T-helper 2 cell (primary cell): Measurements from ENCODE around the gene CPNE5.
A peak's percentile ranks its signal among the peaks of the same experiment; 100 is the strongest.

Experiments
- DNase-seq, 5 experiments: peaks; one replicate each; pipeline versions ENCODE4 v3.0.0 to v3.0.0-alpha.2; 2012 to 2022

CPNE5 gene

GRCh38 chr6:36759148-36759759, 80.0 kb downstream of the CPNE5 start:
- DNase-seq = peak; percentile 59 to 75 (median 69)

DNA sequence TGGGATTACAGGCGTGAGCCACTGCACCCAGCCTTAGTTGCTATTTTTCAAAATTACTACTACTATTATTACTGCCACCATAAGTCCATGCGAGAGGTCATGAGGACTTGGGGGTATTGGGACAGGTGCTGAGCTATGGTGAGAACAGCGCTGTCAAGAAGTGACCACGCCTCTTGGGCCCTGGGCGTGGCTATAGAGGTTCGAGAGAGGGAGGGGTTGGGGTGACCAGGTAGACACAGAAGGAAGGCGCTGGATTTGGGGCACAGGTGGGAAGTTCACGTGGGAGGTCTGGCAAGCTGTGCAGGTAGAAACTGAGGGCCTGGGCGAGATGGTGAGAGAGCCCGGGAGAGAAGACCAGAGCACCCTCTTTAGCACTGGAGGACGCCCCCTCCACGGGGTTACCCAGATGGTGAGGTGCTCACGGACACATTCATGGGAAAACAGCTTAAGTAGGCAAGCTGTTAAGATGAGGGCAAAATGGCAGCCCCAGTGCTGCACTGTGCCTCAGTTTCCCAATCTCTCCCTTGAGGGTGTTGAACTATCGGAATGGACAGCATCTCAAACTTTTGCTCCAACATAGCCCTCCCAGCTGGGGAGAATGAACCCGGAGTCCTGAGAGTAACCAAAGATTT, 80.6 kb downstream of the CPNE5 start:
- no peak for DNase-seq

DNA sequence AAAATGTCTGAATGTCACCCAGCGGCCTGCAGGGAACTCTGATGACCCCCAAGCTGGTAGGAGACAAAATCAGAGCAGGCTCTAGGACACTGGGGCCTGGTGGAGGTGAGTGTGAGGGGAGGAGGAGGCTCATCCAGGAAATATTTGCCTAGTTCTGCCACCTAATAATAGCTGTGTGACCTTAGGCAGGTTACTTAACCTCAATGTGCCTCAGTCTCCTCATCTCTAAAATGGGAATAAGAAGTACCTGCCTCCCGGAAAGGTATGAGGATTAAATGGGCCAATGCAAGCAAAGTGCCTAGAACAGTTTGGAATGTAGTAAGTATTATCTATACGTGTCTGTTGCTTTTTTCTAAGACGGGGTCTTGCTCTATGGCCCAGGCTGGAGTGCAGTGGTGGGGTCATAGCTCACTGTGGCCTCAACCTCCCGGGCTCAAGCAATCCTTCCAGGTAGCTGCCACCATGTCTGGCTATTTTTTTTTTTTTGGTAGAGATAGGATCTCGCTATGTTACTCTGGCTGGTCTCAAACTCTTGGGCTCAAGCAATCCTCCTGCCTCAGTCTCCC, 81.2 kb downstream of the CPNE5 start:
- no peak for DNase-seq

DNA sequence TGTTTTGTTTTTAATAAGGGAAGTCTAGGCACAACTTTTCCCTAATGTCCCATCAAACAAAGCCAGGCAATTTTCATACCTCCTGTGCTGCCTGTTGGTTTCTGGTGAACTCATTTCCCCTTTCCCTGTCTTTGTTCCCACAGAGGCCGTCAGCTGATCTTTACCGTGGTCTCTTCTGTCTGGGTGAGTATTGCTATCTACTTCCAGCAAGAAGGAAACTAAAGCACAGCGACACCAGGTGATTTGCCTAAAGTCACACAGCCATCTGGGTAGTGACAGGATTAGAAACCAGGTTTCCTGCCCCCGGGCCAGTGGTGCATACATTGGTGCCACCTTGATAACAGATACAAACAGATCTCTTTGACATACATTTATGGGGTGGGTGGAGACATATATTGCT, 82.0 kb downstream of the CPNE5 start:
- peak in 3 of 5 experiments; percentile 9 to 55 (median 14) for DNase-seq

DNA sequence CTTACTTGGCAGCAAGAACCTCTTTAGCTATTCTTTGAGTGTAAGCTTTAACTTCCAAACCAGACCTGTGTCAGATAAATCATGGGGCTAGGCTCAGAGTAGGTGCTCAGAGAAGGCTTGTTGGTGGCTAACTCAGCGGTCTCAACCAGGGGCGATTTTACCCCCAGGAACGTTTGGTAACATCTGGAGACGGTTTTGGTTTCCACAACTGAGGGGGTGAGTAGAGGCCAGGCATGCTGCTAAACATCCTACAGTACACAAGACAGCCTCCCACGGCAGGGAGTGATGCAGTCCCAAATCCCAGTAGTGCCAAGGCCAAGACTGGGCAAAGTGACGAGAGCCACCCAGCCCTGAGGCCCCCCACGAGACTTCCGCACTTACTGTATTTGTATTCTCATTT, 82.5 kb downstream of the CPNE5 start:
- no peak for DNase-seq

DNA sequence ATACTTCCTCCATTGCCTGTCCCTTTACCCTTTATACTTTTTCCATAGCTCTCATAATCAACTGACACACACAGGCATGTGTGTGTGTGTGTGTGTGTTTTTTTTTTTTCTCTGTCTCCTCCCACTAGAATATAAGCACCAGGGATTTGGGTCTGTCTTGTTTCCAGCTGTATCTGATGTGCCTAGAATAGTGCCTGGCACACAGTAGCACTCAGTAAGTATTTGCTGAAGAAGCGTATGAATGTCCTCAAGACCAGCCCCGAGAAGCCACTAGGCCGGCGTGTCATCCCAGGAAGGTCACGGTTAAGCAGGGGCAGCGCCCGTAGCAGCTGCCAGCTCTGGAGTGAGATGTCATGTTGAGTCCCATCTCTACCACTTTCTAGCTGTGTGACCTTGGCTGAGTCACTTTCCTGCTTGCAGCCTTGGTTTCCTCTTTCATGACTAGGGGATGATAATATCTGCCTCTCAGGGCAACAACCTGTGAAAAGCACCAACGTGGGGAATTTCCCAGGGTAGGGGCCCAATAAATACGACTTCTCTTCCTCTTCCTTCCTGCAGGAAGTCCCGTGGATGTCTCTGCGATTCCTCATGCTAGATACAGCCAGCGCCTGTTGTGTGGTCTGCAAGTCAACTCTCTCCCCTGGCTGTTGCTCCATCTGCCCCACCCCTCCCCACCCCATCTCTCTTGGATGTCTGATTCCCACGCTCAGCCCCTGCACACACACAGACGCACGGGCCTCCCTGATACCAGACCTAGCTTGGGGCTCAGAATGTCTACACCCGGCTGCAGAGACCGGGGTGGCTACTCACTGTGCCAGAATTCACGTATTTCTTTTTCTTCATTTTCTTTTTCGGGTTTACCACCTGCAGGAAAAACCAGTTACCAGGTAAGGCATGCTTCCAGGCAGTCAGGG, 83.6 kb downstream of the CPNE5 start:
- peak; percentile 37 to 87 (median 70) for DNase-seq

DNA sequence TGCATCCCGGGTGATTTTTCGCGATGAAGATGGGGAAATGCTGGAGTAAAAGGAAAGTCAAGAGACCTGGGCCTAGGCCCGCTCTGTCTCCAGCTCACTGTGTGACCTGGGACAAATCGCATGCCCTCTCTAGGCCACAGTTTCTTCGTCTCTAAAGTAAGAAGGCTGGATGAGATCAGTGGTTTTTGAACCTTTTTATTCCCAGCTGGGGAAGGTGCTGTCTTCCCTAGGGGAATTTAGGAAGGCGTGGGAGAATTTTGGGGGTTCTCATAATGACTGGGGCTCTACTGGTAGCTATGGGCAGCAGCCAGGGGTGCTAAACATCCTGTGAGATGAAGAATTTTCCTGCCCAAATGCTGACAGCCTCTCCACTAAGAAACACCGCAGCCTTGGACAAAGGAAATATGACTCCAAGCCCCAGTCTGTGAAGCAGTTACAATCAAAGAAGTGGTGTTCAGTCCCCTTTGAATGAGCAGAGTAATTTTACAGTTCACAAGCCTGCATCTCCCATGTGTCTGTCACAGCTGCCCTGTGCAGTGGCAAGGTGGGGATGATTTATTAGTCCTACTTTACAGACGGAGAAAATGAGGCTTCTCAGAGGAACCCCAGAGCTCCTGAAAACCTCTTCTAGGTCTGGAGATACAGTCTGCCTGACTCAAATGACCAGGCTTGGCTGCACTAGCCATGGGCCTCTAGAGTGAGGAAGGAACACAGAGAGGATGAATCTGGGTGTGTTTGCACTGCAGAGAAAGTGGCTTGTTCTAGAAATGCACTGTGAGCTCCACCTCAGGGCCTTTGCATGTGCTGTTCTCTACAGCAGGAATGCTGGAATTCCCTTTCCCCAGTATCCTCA, 84.4 kb downstream of the CPNE5 start:
- no peak for DNase-seq

- DNase-seq = no peak
These were observed 85.4 kb downstream of the CPNE5 start for GRCh38 chr6:36753671-36754405.

DNA sequence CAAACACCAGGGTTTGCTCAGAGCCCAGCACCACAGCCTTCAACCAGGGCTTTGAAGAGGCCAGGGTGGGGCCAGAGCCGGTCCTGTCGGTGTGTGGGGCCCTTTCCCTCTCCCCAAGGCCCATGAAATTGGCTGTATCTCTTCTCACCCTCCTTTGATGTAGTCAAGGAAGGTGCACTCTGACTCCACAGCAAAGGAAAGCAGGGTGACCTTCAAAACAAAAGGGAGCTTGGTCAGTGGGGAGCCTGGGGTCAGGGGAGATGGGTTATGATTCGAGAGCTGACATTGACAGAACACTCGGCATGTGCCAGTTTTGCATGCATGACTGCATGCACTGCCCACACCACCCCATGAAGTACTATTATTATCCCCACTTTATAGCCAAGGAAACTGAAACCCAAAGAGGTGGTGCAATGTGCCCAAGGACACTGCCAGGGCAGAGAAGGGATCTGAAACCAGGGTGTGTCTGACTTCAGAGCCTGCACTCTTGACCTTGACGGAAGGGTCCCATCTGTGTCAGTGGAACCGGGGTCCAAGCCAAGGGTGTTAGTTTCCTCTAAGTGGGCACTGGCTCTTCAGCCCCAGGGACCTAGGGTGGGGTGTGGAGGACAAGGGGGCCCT, 86.2 kb downstream of the CPNE5 start:
- DNase-seq = no peak

DNA sequence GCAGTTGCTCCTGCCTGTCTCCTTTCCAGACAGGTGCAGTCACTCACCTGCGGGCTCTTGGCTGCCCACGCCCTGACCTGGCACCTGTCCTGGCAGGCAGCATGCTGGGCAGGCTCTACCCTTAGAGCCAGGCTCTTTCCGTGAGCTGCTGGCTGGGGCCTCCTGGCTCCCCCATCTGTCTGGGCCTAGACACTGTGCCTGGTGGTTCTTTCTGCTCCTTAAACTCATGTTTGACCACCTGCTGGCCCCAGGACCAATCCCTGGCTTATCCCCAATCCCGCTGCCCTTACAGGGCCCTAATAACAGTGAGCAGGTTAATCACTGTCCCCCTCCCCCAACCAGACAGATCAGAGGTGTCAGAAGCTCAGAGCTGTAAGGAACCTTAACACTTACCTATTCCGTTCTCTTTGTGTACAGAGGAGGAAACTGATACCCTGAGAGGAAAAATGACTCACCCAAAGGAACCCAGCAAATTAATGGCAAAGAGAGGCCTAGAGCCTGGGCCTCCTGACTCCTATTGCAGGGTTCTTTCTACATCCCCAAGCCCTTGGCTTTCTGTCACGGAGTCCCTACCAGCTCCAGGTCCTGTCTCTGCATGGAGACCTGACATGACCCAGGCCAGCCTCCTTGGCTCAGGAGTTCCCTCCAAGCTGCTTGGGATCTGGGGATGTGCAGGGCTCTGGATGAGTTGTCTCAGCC, 86.9 kb downstream of the CPNE5 start:
- peak in 1 of 5 experiments; percentile 34 for DNase-seq

GRCh38 chr6:36751833-36752186, 87.4 kb downstream of the CPNE5 start:
- no peak for DNase-seq

DNA sequence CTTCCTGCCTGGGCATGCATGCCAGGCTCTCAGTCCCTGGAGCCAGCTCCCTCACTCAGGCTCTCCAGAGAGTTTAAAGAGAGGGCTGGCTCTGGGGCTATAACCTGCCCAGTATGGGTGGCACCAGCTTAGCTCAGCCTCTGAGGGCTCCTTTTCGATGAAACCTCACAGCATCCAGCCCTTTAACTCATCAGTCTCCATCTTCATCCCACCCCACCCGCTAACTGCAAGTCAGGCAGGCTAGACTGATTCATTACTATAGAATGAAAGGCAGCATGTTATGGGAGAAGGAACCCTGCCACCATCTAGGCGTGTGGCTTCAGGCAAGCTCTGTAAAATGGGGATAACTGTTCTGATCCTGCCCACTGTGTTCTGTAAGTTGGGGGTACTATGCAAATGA, 88.2 kb downstream of the CPNE5 start:
- no peak for DNase-seq

DNA sequence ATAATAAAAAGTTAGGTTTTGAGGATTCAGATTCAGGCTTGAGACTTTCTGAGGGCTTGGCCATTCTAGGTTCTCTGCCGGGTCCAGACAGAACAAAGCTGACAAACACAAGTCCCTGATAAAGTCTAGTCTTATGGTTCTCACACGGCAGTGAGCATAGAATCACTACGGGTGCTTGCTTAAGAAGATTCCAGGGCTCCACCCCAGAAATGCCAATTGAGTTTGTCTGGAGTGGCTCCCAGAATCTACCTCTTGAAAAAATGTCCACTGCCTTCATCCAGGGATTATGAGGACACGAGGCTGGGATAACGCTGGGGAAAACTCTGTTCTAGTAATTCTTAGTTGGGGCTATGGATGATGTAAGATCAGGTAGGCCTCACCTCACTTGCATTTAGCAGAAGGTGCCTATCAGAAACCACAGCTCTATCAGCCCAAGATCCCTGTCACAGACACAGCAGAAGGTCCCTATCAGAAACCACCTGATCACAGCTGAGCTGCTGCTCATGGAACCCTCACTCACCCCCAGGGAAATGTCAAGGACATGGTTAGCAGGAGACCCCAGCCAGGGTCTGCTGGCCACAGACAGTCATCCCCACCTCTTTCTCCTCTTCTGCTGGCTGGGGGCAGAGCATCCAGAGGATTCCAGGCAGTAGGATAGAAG, 89.3 kb downstream of the CPNE5 start:
- DNase-seq = no peak

GRCh38 chr6:36746251-36746650, 93.0 kb downstream of the CPNE5 start:
- DNase-seq = no peak

- no peak for DNase-seq
These were observed 93.4 kb downstream of the CPNE5 start for GRCh38 chr6:36745836-36746235.

- no peak for DNase-seq
These were observed 94.0 kb downstream of the CPNE5 start for GRCh38 chr6:36745283-36745682.

DNA sequence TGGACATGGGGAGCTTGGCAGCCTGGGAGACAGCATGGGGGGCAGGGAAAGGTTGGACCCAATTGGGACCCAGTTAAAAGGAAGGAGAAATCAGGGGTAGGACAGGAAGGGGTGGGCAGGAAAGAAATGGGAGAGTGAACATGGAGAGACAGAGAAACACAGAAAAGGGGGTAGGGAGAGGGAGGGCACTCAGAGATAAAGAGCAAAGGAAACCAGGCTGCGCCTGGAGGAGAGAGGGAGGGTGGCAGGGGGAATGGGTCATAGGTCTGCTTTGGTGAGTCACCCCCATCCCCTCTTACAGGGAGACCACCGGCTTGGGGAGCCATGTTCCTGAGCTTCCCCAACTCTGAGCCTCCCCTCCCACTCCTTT, 95.0 kb downstream of the CPNE5 start:
- DNase-seq = no peak

DNA sequence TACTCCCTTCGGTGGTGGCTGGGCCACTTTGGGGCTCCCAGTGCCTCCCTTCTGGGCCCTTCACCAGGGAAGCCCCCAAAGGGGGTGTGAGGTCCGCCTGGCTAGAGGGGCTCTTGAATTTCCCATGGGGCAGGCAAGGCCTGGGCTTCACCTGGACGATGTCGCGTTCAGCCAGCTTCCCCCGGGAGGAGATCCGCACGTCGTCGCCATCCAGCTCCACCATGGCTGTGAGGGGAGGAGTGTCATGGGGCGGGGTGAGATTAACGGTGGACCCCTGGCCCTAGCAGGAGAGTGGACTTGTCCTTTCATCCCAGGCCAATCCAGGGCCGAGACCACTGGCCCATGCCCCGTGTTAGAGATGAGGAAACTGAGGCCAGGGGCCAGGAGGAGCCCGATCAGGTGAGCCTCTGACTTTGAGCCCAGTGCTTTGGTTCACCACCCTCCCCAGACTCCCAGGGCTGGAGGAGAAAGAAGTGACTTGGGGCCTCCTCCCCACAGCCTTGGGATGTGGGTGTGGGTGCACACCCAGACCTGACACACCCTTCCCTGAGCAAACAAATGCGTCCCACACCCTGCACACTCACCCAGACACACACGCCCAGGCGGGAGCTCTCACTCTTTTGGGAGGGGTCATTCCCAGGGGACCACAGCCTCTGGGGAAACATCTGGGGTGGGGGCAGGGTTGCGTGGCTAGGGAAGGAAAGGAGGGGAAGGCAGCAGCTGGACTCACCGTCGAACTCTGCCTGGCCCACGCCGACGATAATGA, 95.5 kb downstream of the CPNE5 start:
- DNase-seq = peak in 1 of 5 experiments; percentile 42

GRCh38 chr6:36743032-36743431, 96.2 kb downstream of the CPNE5 start:
- no peak for DNase-seq
